ENCODE results near the gene SDF2L1.

- TF ChIP-seq CTCF (IDR thresholded peaks at IDR 0.05) (no peak), EZH2phosphoT487 (IDR thresholded peaks at IDR 0.05) (no peak), EZH2 (IDR thresholded peaks at IDR 0.05) (no peak)
Measured at GRCh38 chr22:21688706-21689381, 46.7 kb downstream of the SDF2L1 start.

Data from neural progenitor cell (in vitro differentiated cells).